Right lobe of liver (tissue), 4 donors: Measurements from ENCODE around the gene SDF4.

Source experiments
- POLR2A ChIP-seq: fragments of 450-650 bp; IDR thresholded peaks from one replicate; pipeline ENCODE4 v1.6.1; 2017; ENCODE audit warnings: antibody characterized with exemption, mild to moderate bottlenecking
- TF ChIP-seq, protein P1 (sequence below), 4 donors: fragments of 200-600 bp in 3 of 4; fragments of 450-650 bp in 1 of 4; IDR thresholded peaks; one replicate each; pipeline versions ENCODE4 v1.5.1 to v1.8.0; 2016 to 2022; ENCODE audit warnings: antibody characterized with exemption in 4 of 4, mild to moderate bottlenecking in 2 of 4
- donor health status: DM: no; HTN: no; CAD: no.
- donor health status: DM: no; HTN: no; CAD: no.
- donor health status: DM: no; HTN: yes; CAD: no.

DNA sequence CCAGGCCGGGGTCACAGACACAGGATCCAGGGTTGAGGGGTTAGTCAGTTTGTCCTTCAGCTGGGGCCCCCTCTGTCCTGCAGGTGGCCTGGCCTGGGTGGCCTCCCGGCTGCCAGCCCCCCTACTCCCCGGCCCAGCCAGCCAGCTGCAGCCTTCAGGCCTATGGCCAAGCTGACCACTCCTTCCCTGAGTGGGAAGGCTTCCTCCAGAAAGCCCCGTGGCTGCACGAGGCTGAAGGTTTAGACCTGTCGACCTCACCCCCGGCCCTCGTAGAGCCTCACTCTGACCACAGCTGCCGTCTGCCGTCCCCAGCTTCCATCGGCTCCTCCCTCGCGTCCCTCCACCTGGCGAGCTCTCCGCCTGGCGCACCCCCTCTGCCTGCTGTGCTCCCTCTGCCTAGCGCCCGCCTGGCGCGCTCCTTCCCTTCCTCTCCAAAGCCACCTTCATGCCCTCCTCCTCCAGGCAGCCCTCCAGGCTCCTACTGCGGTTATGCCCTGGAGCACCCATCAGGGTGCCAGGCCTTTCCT, 48.5 kb downstream of the SDF4 start:
- TF ChIP-seq, protein P1, sequence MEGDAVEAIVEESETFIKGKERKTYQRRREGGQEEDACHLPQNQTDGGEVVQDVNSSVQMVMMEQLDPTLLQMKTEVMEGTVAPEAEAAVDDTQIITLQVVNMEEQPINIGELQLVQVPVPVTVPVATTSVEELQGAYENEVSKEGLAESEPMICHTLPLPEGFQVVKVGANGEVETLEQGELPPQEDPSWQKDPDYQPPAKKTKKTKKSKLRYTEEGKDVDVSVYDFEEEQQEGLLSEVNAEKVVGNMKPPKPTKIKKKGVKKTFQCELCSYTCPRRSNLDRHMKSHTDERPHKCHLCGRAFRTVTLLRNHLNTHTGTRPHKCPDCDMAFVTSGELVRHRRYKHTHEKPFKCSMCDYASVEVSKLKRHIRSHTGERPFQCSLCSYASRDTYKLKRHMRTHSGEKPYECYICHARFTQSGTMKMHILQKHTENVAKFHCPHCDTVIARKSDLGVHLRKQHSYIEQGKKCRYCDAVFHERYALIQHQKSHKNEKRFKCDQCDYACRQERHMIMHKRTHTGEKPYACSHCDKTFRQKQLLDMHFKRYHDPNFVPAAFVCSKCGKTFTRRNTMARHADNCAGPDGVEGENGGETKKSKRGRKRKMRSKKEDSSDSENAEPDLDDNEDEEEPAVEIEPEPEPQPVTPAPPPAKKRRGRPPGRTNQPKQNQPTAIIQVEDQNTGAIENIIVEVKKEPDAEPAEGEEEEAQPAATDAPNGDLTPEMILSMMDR (IDR thresholded peaks at IDR 0.05), result no peak
- TF ChIP-seq POLR2A, result no peak
